ENCODE data around the gene MAP2K5. TPM values are rescaled to one million over a fixed set of nuclear protein-coding genes. Genes with fewer than 3 reads are reported as not detected.
"Not testable (repeated sequence)": the region's sequence is repeated elsewhere in the genome, so short reads cannot be mapped to it uniquely, and the experiment has no call there.

Gene MAP2K5
- polyA plus RNA-seq, 1 donor from 2014 or later = 12.1 TPM

DNA sequence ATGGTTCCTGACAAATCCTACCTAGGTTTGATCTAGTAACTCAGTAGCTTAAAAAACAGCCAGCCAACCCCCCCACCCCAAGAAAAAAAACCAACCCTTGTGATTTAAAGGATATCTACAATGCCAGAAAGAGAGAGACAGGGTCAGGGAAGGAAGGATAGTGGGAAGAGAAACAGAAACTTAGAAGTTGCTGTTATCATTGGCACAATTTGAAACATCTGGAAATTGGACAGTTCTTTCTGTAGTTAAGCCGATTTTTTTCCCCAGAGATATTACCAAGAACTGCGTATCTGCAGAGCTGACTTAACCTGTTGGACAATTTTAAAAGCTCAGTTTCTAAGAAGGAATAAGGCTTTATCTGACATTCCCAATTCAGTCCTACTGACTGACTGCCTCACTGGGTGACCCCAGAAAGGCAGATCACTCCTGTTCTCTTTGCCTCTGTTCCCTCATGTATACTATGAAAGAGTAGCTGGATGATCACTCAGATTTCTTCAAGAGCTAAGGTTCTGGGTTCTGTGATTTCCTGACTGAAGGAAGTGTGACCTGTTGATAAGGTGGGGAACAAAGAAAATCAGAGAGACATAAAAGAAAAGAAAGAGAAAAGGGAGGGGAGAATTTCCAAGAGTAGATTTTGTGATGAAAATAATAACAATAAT lies 128.3 kb downstream of the MAP2K5 start:
- no peak for TF ChIP-seq POLR2AphosphoS5 (IDR thresholded peaks at IDR 0.05)
- TF ChIP-seq, protein P1, sequence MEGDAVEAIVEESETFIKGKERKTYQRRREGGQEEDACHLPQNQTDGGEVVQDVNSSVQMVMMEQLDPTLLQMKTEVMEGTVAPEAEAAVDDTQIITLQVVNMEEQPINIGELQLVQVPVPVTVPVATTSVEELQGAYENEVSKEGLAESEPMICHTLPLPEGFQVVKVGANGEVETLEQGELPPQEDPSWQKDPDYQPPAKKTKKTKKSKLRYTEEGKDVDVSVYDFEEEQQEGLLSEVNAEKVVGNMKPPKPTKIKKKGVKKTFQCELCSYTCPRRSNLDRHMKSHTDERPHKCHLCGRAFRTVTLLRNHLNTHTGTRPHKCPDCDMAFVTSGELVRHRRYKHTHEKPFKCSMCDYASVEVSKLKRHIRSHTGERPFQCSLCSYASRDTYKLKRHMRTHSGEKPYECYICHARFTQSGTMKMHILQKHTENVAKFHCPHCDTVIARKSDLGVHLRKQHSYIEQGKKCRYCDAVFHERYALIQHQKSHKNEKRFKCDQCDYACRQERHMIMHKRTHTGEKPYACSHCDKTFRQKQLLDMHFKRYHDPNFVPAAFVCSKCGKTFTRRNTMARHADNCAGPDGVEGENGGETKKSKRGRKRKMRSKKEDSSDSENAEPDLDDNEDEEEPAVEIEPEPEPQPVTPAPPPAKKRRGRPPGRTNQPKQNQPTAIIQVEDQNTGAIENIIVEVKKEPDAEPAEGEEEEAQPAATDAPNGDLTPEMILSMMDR (IDR thresholded peaks at IDR 0.05; ENCODE audit: poor library complexity, severe bottlenecking) = no peak
- TF ChIP-seq EP300 (conservative IDR thresholded peaks at IDR 0.05; ENCODE audit: poor library complexity, severe bottlenecking) = no peak
- no peak for TF ChIP-seq RAD21 (conservative IDR thresholded peaks at IDR 0.05)
- TF ChIP-seq MXI1 (conservative IDR thresholded peaks at IDR 0.05; ENCODE audit: poor library complexity, severe bottlenecking) = no peak
- TF ChIP-seq TAF1 (IDR thresholded peaks at IDR 0.05; ENCODE audit: low read depth) = no peak
- TF ChIP-seq SMC3 (conservative IDR thresholded peaks at IDR 0.05; ENCODE audit: poor library complexity) = no peak
- no peak for TF ChIP-seq EZH2 (IDR thresholded peaks at IDR 0.05; ENCODE audit: borderline replicate concordance, insufficient read depth, low read length, poor library complexity, severe bottlenecking)
- TF ChIP-seq REST (IDR thresholded peaks at IDR 0.05; ENCODE audit: borderline replicate concordance) = no peak
- Histone ChIP-seq H3K27ac (ENCODE audit: low read length) (no peak overlapping the region), H4K20me1 (ENCODE audit: insufficient read depth) (no peaks in the 10 kb centered on the region), H3K79me2 (replicated peaks; ENCODE audit: insufficient read depth, low read length) (no peaks in the 10 kb centered on the region), H3K4me2 (ENCODE audit: low read length) (no peak overlapping the region), H3K27me3 (ENCODE audit: insufficient read depth, low read depth, low read length) (no peaks in the 10 kb centered on the region), H3K9ac (ENCODE audit: low read length) (no peak overlapping the region), H2AFZ (ENCODE audit: low read depth, low read length) (no peak overlapping the region), H3K36me3 (ENCODE audit: insufficient read depth, low read length) (no peaks in the 10 kb centered on the region), H3F3A (ENCODE audit: insufficient read depth, low read length, poor library complexity, severe bottlenecking) (no peaks in the 10 kb centered on the region), H3K4me3 (ENCODE audit: low read length) (no peak overlapping the region), H3K9me3 (ENCODE audit: low read length) (no peaks in the 10 kb centered on the region), H3K9me2 (ENCODE audit: insufficient read depth, low read length) (no peaks in the 10 kb centered on the region)

DNA sequence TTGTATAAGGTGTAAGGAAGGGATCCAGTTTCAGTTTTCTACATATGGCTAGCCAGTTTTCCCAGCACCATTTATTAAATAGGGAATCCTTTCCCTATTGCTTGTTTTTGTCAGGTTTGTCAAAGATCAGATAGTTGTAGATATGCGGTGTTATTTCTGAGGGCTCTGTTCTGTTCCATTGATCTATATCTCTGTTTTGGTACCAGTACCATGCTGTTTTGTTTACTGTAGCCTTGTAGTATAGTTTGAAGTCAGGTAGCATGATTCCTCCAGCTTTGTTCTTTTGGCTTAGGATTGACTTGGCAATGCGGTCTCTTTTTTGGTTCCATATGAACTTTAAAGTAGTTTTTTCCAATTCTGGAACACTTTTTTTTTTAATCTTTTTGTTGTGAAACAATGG lies 130.3 kb downstream of the MAP2K5 start:
- H2AFZ ChIP-seq (ENCODE audit: low read depth, low read length); H4K20me1 ChIP-seq (ENCODE audit: insufficient read depth); H3K27ac ChIP-seq (ENCODE audit: low read length); H3K9ac ChIP-seq (ENCODE audit: low read length); H3F3A ChIP-seq (ENCODE audit: insufficient read depth, low read length, poor library complexity, severe bottlenecking); H3K4me3 ChIP-seq (ENCODE audit: low read length); H3K36me3 ChIP-seq (ENCODE audit: insufficient read depth, low read length); H3K79me2 ChIP-seq (replicated peaks; ENCODE audit: insufficient read depth, low read length); H3K9me2 ChIP-seq (ENCODE audit: insufficient read depth, low read length); H3K4me2 ChIP-seq (ENCODE audit: low read length); H3K27me3 ChIP-seq (ENCODE audit: insufficient read depth, low read depth, low read length); H3K9me3 ChIP-seq (ENCODE audit: low read length): not testable (repeated sequence)

DNA sequence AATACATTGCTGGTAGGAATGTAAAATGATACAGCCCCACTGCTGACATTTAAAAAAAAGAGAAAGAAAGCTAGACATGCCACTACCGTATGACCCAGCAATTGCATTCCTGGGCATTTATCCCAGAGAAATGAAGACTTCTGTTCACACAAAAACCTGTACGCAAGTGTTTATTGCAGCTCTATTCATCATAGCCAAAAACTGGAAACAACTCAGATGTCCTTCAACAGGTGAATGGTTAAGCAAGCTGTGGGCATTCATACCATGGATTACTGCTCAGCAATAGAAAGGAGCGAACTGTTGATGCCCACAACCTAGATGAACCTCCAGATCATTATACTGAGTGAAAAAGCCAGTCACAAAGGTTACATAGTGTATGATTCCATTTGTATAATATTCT lies 132.5 kb downstream of the MAP2K5 start:
- H4K20me1 ChIP-seq (ENCODE audit: insufficient read depth) = no peaks in the 10 kb centered on the region
- H3F3A ChIP-seq (ENCODE audit: insufficient read depth, low read length, poor library complexity, severe bottlenecking) = no peaks in the 10 kb centered on the region
- no peak overlapping the region for H2AFZ ChIP-seq (ENCODE audit: low read depth, low read length)
- H3K36me3 ChIP-seq (ENCODE audit: insufficient read depth, low read length) = no peaks in the 10 kb centered on the region
- H3K4me2 ChIP-seq (ENCODE audit: low read length) = no peak overlapping the region
- H3K9me2 ChIP-seq (ENCODE audit: insufficient read depth, low read length) = no peaks in the 10 kb centered on the region
- H3K79me2 ChIP-seq (replicated peaks; ENCODE audit: insufficient read depth, low read length) = no peaks in the 10 kb centered on the region
- no peak overlapping the region for H3K27ac ChIP-seq (ENCODE audit: low read length)
- TF ChIP-seq MXI1 (conservative IDR thresholded peaks at IDR 0.05; ENCODE audit: poor library complexity, severe bottlenecking) (no peak), TAF1 (IDR thresholded peaks at IDR 0.05; ENCODE audit: low read depth) (no peak), EZH2 (IDR thresholded peaks at IDR 0.05; ENCODE audit: borderline replicate concordance, insufficient read depth, low read length, poor library complexity, severe bottlenecking) (no peak), RAD21 (conservative IDR thresholded peaks at IDR 0.05) (no peak), EP300 (conservative IDR thresholded peaks at IDR 0.05; ENCODE audit: poor library complexity, severe bottlenecking) (no peak), POLR2AphosphoS5 (IDR thresholded peaks at IDR 0.05) (no peak), SMC3 (conservative IDR thresholded peaks at IDR 0.05; ENCODE audit: poor library complexity) (no peak), REST (IDR thresholded peaks at IDR 0.05; ENCODE audit: borderline replicate concordance) (no peak)
- TF ChIP-seq, protein P1 (IDR thresholded peaks at IDR 0.05; ENCODE audit: poor library complexity, severe bottlenecking) = no peak
- H3K9ac ChIP-seq (ENCODE audit: low read length) = no peak overlapping the region
- no peak overlapping the region for H3K4me3 ChIP-seq (ENCODE audit: low read length)
- H3K27me3 ChIP-seq (ENCODE audit: insufficient read depth, low read depth, low read length) = no peaks in the 10 kb centered on the region
- no peaks in the 10 kb centered on the region for H3K9me3 ChIP-seq (ENCODE audit: low read length)
